Upper lobe of left lung (tissue), 6 donors: ENCODE data around the gene FYN. TPM values are rescaled to one million over a fixed set of nuclear protein-coding genes. Genes with fewer than 3 reads are reported as not detected.

ENCODE experiments used
- ATAC-seq, 2 donors: fragments of 200-7000 bp; cut with Tn5 transposase; one replicate each; pipeline ENCODE4 v1.9.1; 2022; ENCODE audit warnings: mild to moderate bottlenecking in 2 of 2, moderate library complexity in 2 of 2; ENCODE audit not compliant: low FRiP score in 2 of 2
- DNase-seq, 2 donors: peaks; one replicate each; pipeline ENCODE4 v3.0.0-alpha.2; 2019 to 2020
- H3K27ac ChIP-seq, 4 donors: fragments of 200-600 bp; sonication (generic); one replicate each; pipeline ENCODE4 v1.5.1; 2016 to 2019
- H3K27me3 ChIP-seq, 4 donors: fragments of 200-600 bp; sonication (generic); one replicate each; pipeline ENCODE4 v1.5.1; 2017 to 2019
- H3K36me3 ChIP-seq, 4 donors: fragments of 200-600 bp; sonication (generic); one replicate each; pipeline ENCODE4 v1.5.1; 2016 to 2019
- H3K4me1 ChIP-seq, 4 donors: fragments of 200-600 bp; sonication (generic); one replicate each; pipeline ENCODE4 v1.5.1; 2018 to 2019
- H3K4me3 ChIP-seq, 4 donors: fragments of 200-600 bp; sonication (generic); one replicate each; pipeline ENCODE4 v1.5.1; 2017 to 2019; ENCODE audit warnings: mild to moderate bottlenecking in 2 of 4, moderate library complexity in 1 of 4
- H3K9me3 ChIP-seq, 4 donors: fragments of 200-600 bp; sonication (generic); one replicate each; pipeline ENCODE4 v1.5.1; 2018 to 2019
- EP300 ChIP-seq, 4 donors: sonication (generic); formaldehyde crosslinking; IDR thresholded peaks; one replicate each; pipeline ENCODE4 v1.5.1; 2017; ENCODE audit warnings: antibody characterized with exemption in 4 of 4, control low read depth in 2 of 4
- POLR2A ChIP-seq, 4 donors: fragments of 450-650 bp; IDR thresholded peaks; one replicate each; pipeline ENCODE4 v1.5.1; 2016 to 2017; ENCODE audit warnings: antibody characterized with exemption in 4 of 4, mild to moderate bottlenecking in 2 of 4
- POLR2AphosphoS5 ChIP-seq, 2 donors: sonication (generic); formaldehyde crosslinking; IDR thresholded peaks; one replicate each; pipeline ENCODE4 v1.5.1; 2017; ENCODE audit warnings: antibody characterized with exemption in 2 of 2
- WGBS, 2 donors: methylation state at CpG; one replicate each; pipeline ENCODE4 v1.1.5; 2017 to 2018; 5-methylcytosine and 5-hydroxymethylcytosine counted together
- total RNA-seq, 6 donors: library from RNA; depleted of rRNA in 4 of 6; stranded (reverse); fragments of >200 nt in 4 of 6; gene quantifications; one replicate each; pipeline versions ENCODE4 v1.1.0 to v1.2.1, GENCODE V29; 2016 to 2021
- TF ChIP-seq, protein P1 (sequence below), 6 experiments: fragments of 450-650 bp in 4 of 6; fragments of 200-600 bp in 2 of 6; sonication (generic) in 2 of 6; IDR thresholded peaks; one replicate each; pipeline ENCODE4 v1.5.1; 2016 to 2019; ENCODE audit warnings: antibody characterized with exemption in 6 of 6
- donor health status: DM: no; HTN: no; CAD: no; lungs with moderate emphysema.
- donor health status: DM: no; HTN: yes; CAD: no; lungs with severe emphysema.

The FYN gene
- total RNA-seq, 6 donors from 2014 or later, result 69.1 to 181 (median 113) TPM

DNA sequence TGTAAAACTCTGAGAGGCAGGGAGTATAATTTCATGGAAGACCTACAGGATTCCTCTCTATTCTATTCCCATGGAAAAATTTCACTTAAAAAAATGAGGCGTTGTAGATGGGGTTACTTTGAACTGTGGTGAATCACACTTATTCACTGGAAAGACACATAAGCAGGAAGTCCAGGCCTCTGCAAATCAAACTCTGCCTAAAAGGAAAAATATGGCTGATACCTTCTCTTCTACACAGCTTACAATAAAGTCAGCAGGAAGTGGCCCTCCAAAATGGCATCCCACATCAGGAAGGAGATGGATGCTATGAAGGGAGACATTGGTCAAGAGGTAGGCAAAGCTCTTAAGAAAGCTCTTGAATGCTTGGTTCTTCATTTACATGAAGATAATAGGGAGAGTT, 115.9 kb downstream of the FYN start:
- ATAC-seq, result no peak
- 59 to 81% methylated on average over 1 of the region's 1 CpG for WGBS, 2 donors
- H3K4me3 ChIP-seq, result no peak overlapping the region
- H3K27ac ChIP-seq, result peak overlapping the region; percentile 20 to 82 (median 57)
- no peaks in the 10 kb centered on the region for H3K36me3 ChIP-seq
- no peak for DNase-seq
- TF ChIP-seq POLR2AphosphoS5 (IDR thresholded peaks at IDR 0.05), result no peak
- TF ChIP-seq, protein P1, sequence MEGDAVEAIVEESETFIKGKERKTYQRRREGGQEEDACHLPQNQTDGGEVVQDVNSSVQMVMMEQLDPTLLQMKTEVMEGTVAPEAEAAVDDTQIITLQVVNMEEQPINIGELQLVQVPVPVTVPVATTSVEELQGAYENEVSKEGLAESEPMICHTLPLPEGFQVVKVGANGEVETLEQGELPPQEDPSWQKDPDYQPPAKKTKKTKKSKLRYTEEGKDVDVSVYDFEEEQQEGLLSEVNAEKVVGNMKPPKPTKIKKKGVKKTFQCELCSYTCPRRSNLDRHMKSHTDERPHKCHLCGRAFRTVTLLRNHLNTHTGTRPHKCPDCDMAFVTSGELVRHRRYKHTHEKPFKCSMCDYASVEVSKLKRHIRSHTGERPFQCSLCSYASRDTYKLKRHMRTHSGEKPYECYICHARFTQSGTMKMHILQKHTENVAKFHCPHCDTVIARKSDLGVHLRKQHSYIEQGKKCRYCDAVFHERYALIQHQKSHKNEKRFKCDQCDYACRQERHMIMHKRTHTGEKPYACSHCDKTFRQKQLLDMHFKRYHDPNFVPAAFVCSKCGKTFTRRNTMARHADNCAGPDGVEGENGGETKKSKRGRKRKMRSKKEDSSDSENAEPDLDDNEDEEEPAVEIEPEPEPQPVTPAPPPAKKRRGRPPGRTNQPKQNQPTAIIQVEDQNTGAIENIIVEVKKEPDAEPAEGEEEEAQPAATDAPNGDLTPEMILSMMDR (IDR thresholded peaks at IDR 0.05), result no peak
- peak in 1 of 4 donors; percentile 37 for TF ChIP-seq POLR2A (IDR thresholded peaks at IDR 0.05)
- no peak for TF ChIP-seq EP300 (IDR thresholded peaks at IDR 0.05)
- H3K4me1 ChIP-seq, result peaks cover 22 to 45% (median 29%) of the 10 kb centered on the region in 4 donors
- H3K27me3 ChIP-seq, result no peaks in the 10 kb centered on the region
- H3K9me3 ChIP-seq, result no peaks in the 10 kb centered on the region

DNA sequence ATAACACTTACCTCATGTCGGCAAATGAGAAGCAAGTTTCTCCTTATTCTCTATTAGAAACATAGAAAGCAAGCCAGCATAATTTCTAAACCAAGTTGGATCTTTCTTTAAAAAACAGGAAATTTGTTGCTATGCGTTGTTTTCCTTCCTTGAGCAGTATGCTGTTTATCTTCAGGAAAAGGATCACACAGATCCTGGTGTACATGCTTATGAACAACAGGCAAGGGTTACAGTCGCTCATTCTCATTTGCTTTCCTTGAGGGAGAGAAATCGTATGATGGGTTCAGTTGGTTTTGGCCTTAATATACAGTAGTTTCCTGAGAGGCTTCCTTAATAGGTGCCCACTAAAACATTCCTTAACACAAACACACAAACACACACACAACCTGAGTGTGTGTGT, 118.8 kb downstream of the FYN start:
- Histone ChIP-seq H3K4me3 (no peak overlapping the region), H3K9me3 (no peaks in the 10 kb centered on the region), H3K27ac (peak overlapping the region; percentile 54 to 82 (median 68)), H3K4me1 (peaks cover 10 to 37% (median 19%) of the 10 kb centered on the region in 4 donors), H3K27me3 (no peaks in the 10 kb centered on the region), H3K36me3 (no peaks in the 10 kb centered on the region)
- TF ChIP-seq, protein P1 (IDR thresholded peaks at IDR 0.05), result no peak
- TF ChIP-seq EP300 (IDR thresholded peaks at IDR 0.05) (no peak), POLR2A (IDR thresholded peaks at IDR 0.05) (no peak), POLR2AphosphoS5 (IDR thresholded peaks at IDR 0.05) (no peak)
- DNase-seq, result no peak
- no peak for ATAC-seq
- WGBS, 2 donors, result 63 to 71% methylated on average over 4 of the region's 4 CpGs

DNA sequence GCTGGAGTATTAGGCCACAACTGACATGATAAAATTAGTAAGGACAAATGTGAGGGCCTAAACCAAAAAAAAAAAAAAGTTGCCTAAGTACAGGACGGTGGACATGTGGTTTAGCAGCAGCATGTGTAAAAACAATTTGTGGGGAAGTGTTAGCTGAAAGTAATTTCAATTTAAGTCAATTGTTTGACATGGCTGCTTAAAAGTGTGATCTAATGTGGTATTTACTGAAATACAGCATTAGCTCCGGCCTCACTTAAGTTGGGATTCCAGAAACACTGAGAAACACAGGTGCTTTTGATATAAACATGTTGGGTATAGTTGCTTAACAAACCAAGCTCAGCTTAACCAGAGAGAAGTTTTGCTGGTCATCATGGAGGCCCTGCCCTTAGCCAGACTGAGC, 119.7 kb downstream of the FYN start:
- H3K9me3 ChIP-seq, result no peaks in the 10 kb centered on the region
- ATAC-seq (no peak), DNase-seq (no peak)
- no peaks in the 10 kb centered on the region for H3K36me3 ChIP-seq
- H3K4me3 ChIP-seq, result no peak overlapping the region
- H3K27ac ChIP-seq, result peak overlapping the region; percentile 54 to 82 (median 68)
- H3K27me3 ChIP-seq, result no peaks in the 10 kb centered on the region
- H3K4me1 ChIP-seq, result peaks cover 4 to 32% (median 17%) of the 10 kb centered on the region in 4 donors
- WGBS, 2 donors, result 68 to 75% methylated on average over 2 of the region's 2 CpGs
- TF ChIP-seq POLR2AphosphoS5 (IDR thresholded peaks at IDR 0.05), result no peak
- TF ChIP-seq EP300 (IDR thresholded peaks at IDR 0.05), result no peak
- TF ChIP-seq POLR2A (IDR thresholded peaks at IDR 0.05), result no peak
- TF ChIP-seq, protein P1 (IDR thresholded peaks at IDR 0.05), result no peak

DNA sequence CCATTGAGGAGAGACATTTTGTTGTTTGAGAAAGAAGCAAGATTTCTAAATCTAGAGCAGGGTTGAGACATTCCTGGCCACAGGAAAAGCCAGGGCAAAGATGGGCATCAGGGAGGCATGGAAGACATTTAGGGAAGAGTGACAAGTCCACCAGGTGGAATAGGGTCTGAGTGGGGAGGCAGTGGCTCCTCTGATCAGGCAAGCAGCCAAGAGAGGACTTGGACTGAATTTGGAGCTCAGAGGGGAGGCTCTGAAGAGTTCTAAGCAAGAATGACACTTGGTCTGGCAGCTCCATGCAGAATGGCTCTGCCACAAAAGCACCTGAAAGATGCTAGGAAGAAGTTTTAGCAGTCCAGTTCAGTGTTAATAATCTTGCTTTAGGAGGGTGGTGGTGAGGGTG, 120.8 kb downstream of the FYN start:
- peak overlapping the region; percentile 42 to 79 (median 62) for H3K27ac ChIP-seq
- H3K36me3 ChIP-seq, result no peaks in the 10 kb centered on the region
- TF ChIP-seq, protein P1 (IDR thresholded peaks at IDR 0.05), result no peak
- TF ChIP-seq POLR2AphosphoS5 (IDR thresholded peaks at IDR 0.05) (no peak), EP300 (IDR thresholded peaks at IDR 0.05) (no peak), POLR2A (IDR thresholded peaks at IDR 0.05) (no peak)
- H3K27me3 ChIP-seq, result no peaks in the 10 kb centered on the region
- ATAC-seq, result no peak
- DNase-seq, result no peak
- H3K4me1 ChIP-seq, result peaks cover 7 to 43% (median 24%) of the 10 kb centered on the region in 4 donors
- no peak overlapping the region for H3K4me3 ChIP-seq
- no peaks in the 10 kb centered on the region for H3K9me3 ChIP-seq
